H9 (cell line): ENCODE results near the gene KIF1A. TPM values are rescaled to one million over a fixed set of nuclear protein-coding genes. Genes with fewer than 3 reads are reported as not detected.

ENCODE experiments used
- DNase-seq: peaks from one replicate; pipeline ENCODE4 v3.0.0-alpha.2; 2017
- H2AFZ ChIP-seq: one replicate; pipeline ENCODE4 v1.6.1; 2013; ENCODE audit warnings: mild to moderate bottlenecking, low read length, control low read depth, moderate library complexity
- H2AK5ac ChIP-seq: 2 replicates; pipeline ENCODE4 v1.6.1; 2013; ENCODE audit warnings: low read length, control low read depth, mixed read lengths; ENCODE audit not compliant: insufficient read length
- H2BK120ac ChIP-seq: one replicate; pipeline ENCODE4 v1.6.1; 2013; ENCODE audit warnings: low read depth, mild to moderate bottlenecking, low read length, control low read depth, inconsistent platforms; ENCODE audit not compliant: poor library complexity, severe bottlenecking
- H2BK12ac ChIP-seq: 2 replicates; pipeline ENCODE4 v1.6.1; 2013; ENCODE audit warnings: low read length, control low read depth, mixed read lengths, low read depth; ENCODE audit not compliant: insufficient read length
- H2BK15ac ChIP-seq: 2 replicates; pipeline ENCODE4 v1.6.1; 2013; ENCODE audit warnings: low read depth, low read length, control low read depth
- H2BK20ac ChIP-seq: one replicate; pipeline ENCODE4 v1.6.1; 2013; ENCODE audit warnings: low read depth, mild to moderate bottlenecking, low read length, control low read depth, inconsistent platforms; ENCODE audit not compliant: poor library complexity, severe bottlenecking
- H2BK5ac ChIP-seq: 2 replicates; pipeline ENCODE4 v1.6.1; 2013; ENCODE audit warnings: low read length, control low read depth, mixed read lengths; ENCODE audit not compliant: insufficient read length
- H3K14ac ChIP-seq: 2 replicates; pipeline ENCODE4 v1.6.1; 2013; ENCODE audit warnings: low read length, control low read depth; ENCODE audit not compliant: insufficient read depth
- H3K18ac ChIP-seq: 2 replicates; pipeline ENCODE4 v1.6.1; 2013; ENCODE audit warnings: low read depth, mild to moderate bottlenecking, mixed read lengths, low read length, control low read depth; ENCODE audit not compliant: insufficient read length
- H3K23ac ChIP-seq: 2 replicates; pipeline ENCODE4 v1.6.1; 2013; ENCODE audit warnings: low read length, control low read depth, mixed read lengths, low read depth; ENCODE audit not compliant: insufficient read length
- H3K23me2 ChIP-seq: 2 replicates; pipeline ENCODE4 v1.6.1; 2013; ENCODE audit warnings: low read depth, mild to moderate bottlenecking, mixed read lengths, low read length, control low read depth; ENCODE audit not compliant: insufficient read length, poor library complexity, severe bottlenecking
- H3K27ac ChIP-seq: 2 replicates; pipeline ENCODE4 v1.5.1; 2013; ENCODE audit warnings: low read length, control low read depth, mixed read lengths, low read depth; ENCODE audit not compliant: insufficient read length
- H3K27me3 ChIP-seq: 2 replicates; pipeline ENCODE4 v1.6.1; 2013; ENCODE audit warnings: low read length, control low read depth, inconsistent platforms; ENCODE audit not compliant: insufficient read depth
- H3K4ac ChIP-seq: 2 replicates; pipeline ENCODE4 v1.6.1; 2013; ENCODE audit warnings: low read depth, mild to moderate bottlenecking, control low read depth, inconsistent platforms, low read length, moderate library complexity
- H3K4me1 ChIP-seq: 2 replicates; pipeline ENCODE4 v1.6.1; 2013; ENCODE audit warnings: low read length, control low read depth, inconsistent platforms; ENCODE audit not compliant: insufficient read depth
- H3K4me2 ChIP-seq: 2 replicates; pipeline ENCODE4 v1.6.1; 2013; ENCODE audit warnings: low read length, control low read depth, mixed read lengths; ENCODE audit not compliant: insufficient read length, insufficient read depth
- H3K56ac ChIP-seq: 2 replicates; pipeline ENCODE4 v1.6.1; 2013; ENCODE audit warnings: low read depth, mild to moderate bottlenecking, mixed read lengths, low read length, control low read depth; ENCODE audit not compliant: insufficient read length
- H3K79me1 ChIP-seq: 2 replicates; pipeline ENCODE4 v1.6.1; 2013; ENCODE audit warnings: low read depth, mild to moderate bottlenecking, moderate library complexity, low read length, control low read depth, inconsistent platforms; ENCODE audit not compliant: insufficient read depth, poor library complexity, severe bottlenecking
- H3K79me2 ChIP-seq: 2 replicates; pipeline ENCODE4 v1.6.1; 2013; ENCODE audit warnings: low read length, control low read depth, inconsistent platforms; ENCODE audit not compliant: insufficient read depth
- H3K9ac ChIP-seq: 2 replicates; pipeline ENCODE4 v1.6.1; 2013; ENCODE audit warnings: low read length, control low read depth, mixed read lengths; ENCODE audit not compliant: insufficient read length; ENCODE audit errors: extremely low read depth
- H3K9me3 ChIP-seq: one replicate; pipeline ENCODE4 v1.6.1; 2013; ENCODE audit warnings: low read depth, low read length, inconsistent platforms; ENCODE audit not compliant: control insufficient read depth
- H3T11ph ChIP-seq: one replicate; pipeline ENCODE4 v1.6.1; 2013; ENCODE audit warnings: mild to moderate bottlenecking, low read length, control low read depth, inconsistent platforms
- H4K20me1 ChIP-seq: one replicate; pipeline ENCODE4 v1.6.1; 2013; ENCODE audit not compliant: control insufficient read depth, insufficient read length, insufficient read depth
- H4K5ac ChIP-seq: 2 replicates; pipeline ENCODE4 v1.6.1; 2013; ENCODE audit warnings: low read depth, mild to moderate bottlenecking, mixed read lengths, low read length, control low read depth; ENCODE audit not compliant: insufficient read length
- H4K8ac ChIP-seq: replicated peaks from 2 replicates; pipeline ENCODE4 v1.6.1; 2013; ENCODE audit warnings: low read length, control low read depth, mixed read lengths, low read depth; ENCODE audit not compliant: insufficient read length
- H4K91ac ChIP-seq: 2 replicates; pipeline ENCODE4 v1.6.1; 2013; ENCODE audit warnings: low read depth, mild to moderate bottlenecking, moderate library complexity, mixed read lengths, low read length, control low read depth; ENCODE audit not compliant: insufficient read length
- H3K27ac Mint-ChIP-seq, 3 experiments: 2 replicates in 2 of 3; 3 replicates in 1 of 3; pipeline ENCODE4 v1.8.0; 2020 to 2021; ENCODE audit warnings: mixed read lengths in 3 of 3, mild to moderate bottlenecking in 1 of 3, moderate library complexity in 1 of 3
- H3K27me3 Mint-ChIP-seq: 2 replicates; pipeline ENCODE4 v1.8.0; 2021; ENCODE audit warnings: low read depth, mild to moderate bottlenecking, moderate library complexity, mixed read lengths
- H3K36me3 Mint-ChIP-seq, 3 experiments: 2 replicates in 2 of 3; 3 replicates in 1 of 3; pipeline ENCODE4 v1.8.0; 2020 to 2021; ENCODE audit warnings: low read depth in 3 of 3, mixed read lengths in 3 of 3; ENCODE audit not compliant: insufficient read depth in 1 of 3
- H3K4me1 Mint-ChIP-seq, 2 experiments: 2 replicates each; pipeline ENCODE4 v1.8.0; 2020; ENCODE audit warnings: mixed read lengths in 2 of 2
- H3K4me3 Mint-ChIP-seq, 2 experiments: 2 replicates in 1 of 2; 3 replicates in 1 of 2; pipeline ENCODE4 v1.8.0; 2020 to 2021; ENCODE audit warnings: mild to moderate bottlenecking in 2 of 2, mixed read lengths in 2 of 2, moderate library complexity in 1 of 2
- H3K9me3 Mint-ChIP-seq, 2 experiments: 2 replicates in 1 of 2; 3 replicates in 1 of 2; pipeline ENCODE4 v1.8.0; 2020; ENCODE audit warnings: mild to moderate bottlenecking in 2 of 2, mixed read lengths in 2 of 2, moderate library complexity in 1 of 2
- CTCF ChIP-seq: fragments of 200-600 bp; sonication (generic); conservative IDR thresholded peaks from 3 replicates; pipeline ENCODE4 v1.8.0; 2021; ENCODE audit warnings: antibody characterized with exemption, mild to moderate bottlenecking
- WGBS: extraction: QIAGEN DNeasy Blood & Tissue Kit; methylation state at CpG from one replicate; pipeline ENCODE4 v1.1.7; 2013; ENCODE audit warnings: missing lambda C conversion rate, low lambda C conversion rate, mixed read lengths; ENCODE audit not compliant: insufficient read length; ENCODE audit errors: extremely low coverage; 5-methylcytosine and 5-hydroxymethylcytosine counted together
- total RNA-seq: library from RNA; stranded (reverse); gene quantifications from 2 replicates; pipeline ENCODE4 v1.2.1, GENCODE V29; 2021

KIF1A gene
- total RNA-seq, 1 experiment from 2014 or later = 204 TPM

- Histone ChIP-seq H4K20me1 (no peaks in the 10 kb centered on the region), H3K79me2 (no peaks in the 10 kb centered on the region), H3K27me3 (no peaks in the 10 kb centered on the region), H2BK120ac (no peak overlapping the region), H3K23me2 (no peaks in the 10 kb centered on the region), H2AFZ (no peak overlapping the region), H3K4me2 (no peak overlapping the region), H3K79me1 (no peaks in the 10 kb centered on the region), H3K14ac (no peak overlapping the region), H4K5ac (no peak overlapping the region), H2BK12ac (no peak overlapping the region), H3K4ac (no peak overlapping the region), H2BK5ac (no peak overlapping the region), H3T11ph (no peak overlapping the region), H3K9me3 (no peaks in the 10 kb centered on the region), H3K9ac (no peak overlapping the region), H4K8ac (no peak overlapping the region), H2BK20ac (no peak overlapping the region), H3K23ac (no peak overlapping the region), H4K91ac (no peak overlapping the region), H3K18ac (no peak overlapping the region), H3K4me1 (no peaks in the 10 kb centered on the region), H3K27ac (no peak overlapping the region), H2BK15ac (no peak overlapping the region), H2AK5ac (no peak overlapping the region), H3K56ac (no peak overlapping the region)
- WGBS = no CpG with 5 or more reads among the region's 19 CpGs
- TF ChIP-seq CTCF = no peak
- H3K9me3 Mint-ChIP-seq = no peaks in the 10 kb centered on the region; a peak in 1 of 5 replicates
- H3K36me3 Mint-ChIP-seq = no peaks in the 10 kb centered on the region
- no peak overlapping the region for H3K27ac Mint-ChIP-seq
- no peak for DNase-seq
- H3K27me3 Mint-ChIP-seq = peaks cover 12% of the 10 kb centered on the region
- peaks cover 0 to 10% of the 10 kb centered on the region in 2 experiments; a peak in 3 of 4 replicates for H3K4me1 Mint-ChIP-seq
- no peak overlapping the region for H3K4me3 Mint-ChIP-seq
Measured at GRCh38 chr2:240704651-240705050, 115.4 kb downstream of the KIF1A start.
